ENCODE results near the gene TTC22.

Gene TTC22

GRCh38 chr1:54833121-54833520 is 32.0 kb upstream of the TTC22 start:
- no peak for DNase-seq

GRCh38 chr1:54826226-54826816 is 25.2 kb upstream of the TTC22 start:
- DNase-seq: no peak

GRCh38 chr1:54825696-54826095 is 24.6 kb upstream of the TTC22 start:
- DNase-seq: no peak

- no peak for DNase-seq
Observed at GRCh38 chr1:54823670-54824069, 22.5 kb upstream of the TTC22 start.

GRCh38 chr1:54819733-54820132 is 18.6 kb upstream of the TTC22 start:
- no peak for DNase-seq

GRCh38 chr1:54819195-54819536 is 18.0 kb upstream of the TTC22 start:
- no peak for DNase-seq

GRCh38 chr1:54818461-54819194 is 17.5 kb upstream of the TTC22 start:
- no peak for DNase-seq

- DNase-seq: no peak
Observed at GRCh38 chr1:54816951-54817350, 15.8 kb upstream of the TTC22 start.

GRCh38 chr1:54816130-54816529 is 15.0 kb upstream of the TTC22 start:
- no peak for DNase-seq

GRCh38 chr1:54815086-54815876 is 14.2 kb upstream of the TTC22 start:
- no peak for DNase-seq

- DNase-seq: no peak
Observed at GRCh38 chr1:54814571-54814970, 13.4 kb upstream of the TTC22 start.

GRCh38 chr1:54814126-54814498 is 13.0 kb upstream of the TTC22 start:
- no peak for DNase-seq

GRCh38 chr1:54813485-54814125 is 12.5 kb upstream of the TTC22 start:
- no peak for DNase-seq

GRCh38 chr1:54812801-54813484 is 11.8 kb upstream of the TTC22 start:
- DNase-seq: no peak

GRCh38 chr1:54811739-54812655 is 10.9 kb upstream of the TTC22 start:
- DNase-seq: no peak

- no peak for DNase-seq
Observed at GRCh38 chr1:54811066-54811465, 9.9 kb upstream of the TTC22 start.

- peak; percentile 39 to 75 (median 48) for DNase-seq
Observed at GRCh38 chr1:54810153-54810942, 9.2 kb upstream of the TTC22 start.

GRCh38 chr1:54809496-54810074 is 8.5 kb upstream of the TTC22 start:
- DNase-seq: no peak

- DNase-seq: no peak
Observed at GRCh38 chr1:54808443-54809207, 7.5 kb upstream of the TTC22 start.

- no peak for DNase-seq
Observed at GRCh38 chr1:54807756-54808155, 6.6 kb upstream of the TTC22 start.
